ENCODE results near the gene MBD6. TPM values are rescaled to one million over a fixed set of nuclear protein-coding genes. Genes with fewer than 3 reads are reported as not detected.

The MBD6 gene
- total and polyA plus RNA-seq, 11 donors: 11.4 to 43.3 (median 28.7) TPM

GRCh38 chr12:57474430-57474829, 48.2 kb upstream of the MBD6 start:
- H3K4me3 ChIP-seq: no peak overlapping the region
- no peak for TF ChIP-seq POLR2A (IDR thresholded peaks at IDR 0.05)
- TF ChIP-seq, protein P1, sequence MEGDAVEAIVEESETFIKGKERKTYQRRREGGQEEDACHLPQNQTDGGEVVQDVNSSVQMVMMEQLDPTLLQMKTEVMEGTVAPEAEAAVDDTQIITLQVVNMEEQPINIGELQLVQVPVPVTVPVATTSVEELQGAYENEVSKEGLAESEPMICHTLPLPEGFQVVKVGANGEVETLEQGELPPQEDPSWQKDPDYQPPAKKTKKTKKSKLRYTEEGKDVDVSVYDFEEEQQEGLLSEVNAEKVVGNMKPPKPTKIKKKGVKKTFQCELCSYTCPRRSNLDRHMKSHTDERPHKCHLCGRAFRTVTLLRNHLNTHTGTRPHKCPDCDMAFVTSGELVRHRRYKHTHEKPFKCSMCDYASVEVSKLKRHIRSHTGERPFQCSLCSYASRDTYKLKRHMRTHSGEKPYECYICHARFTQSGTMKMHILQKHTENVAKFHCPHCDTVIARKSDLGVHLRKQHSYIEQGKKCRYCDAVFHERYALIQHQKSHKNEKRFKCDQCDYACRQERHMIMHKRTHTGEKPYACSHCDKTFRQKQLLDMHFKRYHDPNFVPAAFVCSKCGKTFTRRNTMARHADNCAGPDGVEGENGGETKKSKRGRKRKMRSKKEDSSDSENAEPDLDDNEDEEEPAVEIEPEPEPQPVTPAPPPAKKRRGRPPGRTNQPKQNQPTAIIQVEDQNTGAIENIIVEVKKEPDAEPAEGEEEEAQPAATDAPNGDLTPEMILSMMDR (IDR thresholded peaks at IDR 0.05): no peak
- ATAC-seq (no peak), DNase-seq (peak in 1 of 5 donors; percentile 19)
- peaks cover 14 to 63% (median 40%) of the 10 kb centered on the region in 9 donors for H3K27me3 ChIP-seq
- no peak overlapping the region for H3K27ac ChIP-seq
- peaks cover 0 to 39% (median 15%) of the 10 kb centered on the region in 12 donors for H3K4me1 ChIP-seq
- 59 to 72% (median 71%) methylated on average over 8 of the region's 8 CpGs for WGBS, 4 donors
- no peaks in the 10 kb centered on the region for H3K9me3 ChIP-seq
- intact Hi-C loops (cut with DNase I): no loop called here
- H3K36me3 ChIP-seq: peaks cover 0 to 59% (median 0%) of the 10 kb centered on the region in 9 donors

- Histone ChIP-seq H3K27me3 (peaks cover 14 to 63% (median 40%) of the 10 kb centered on the region in 9 donors), H3K9me3 (no peaks in the 10 kb centered on the region), H3K4me1 (peaks cover 0 to 44% (median 15%) of the 10 kb centered on the region in 12 donors), H3K36me3 (peaks cover 0 to 55% (median 0%) of the 10 kb centered on the region in 9 donors), H3K4me3 (peak overlapping the region in 1 of 12 donors; percentile 7), H3K27ac (no peak overlapping the region)
- intact Hi-C loops (cut with DNase I): no loop called here
- no peak for TF ChIP-seq POLR2A (IDR thresholded peaks at IDR 0.05)
- TF ChIP-seq, protein P1 (IDR thresholded peaks at IDR 0.05): no peak
- no peak for DNase-seq
- ATAC-seq: no peak
- WGBS, 4 donors: 59 to 77% (median 63%) methylated on average over 7 of the region's 7 CpGs
Observed at GRCh38 chr12:57474862-57475261, 47.8 kb upstream of the MBD6 start.

DNA sequence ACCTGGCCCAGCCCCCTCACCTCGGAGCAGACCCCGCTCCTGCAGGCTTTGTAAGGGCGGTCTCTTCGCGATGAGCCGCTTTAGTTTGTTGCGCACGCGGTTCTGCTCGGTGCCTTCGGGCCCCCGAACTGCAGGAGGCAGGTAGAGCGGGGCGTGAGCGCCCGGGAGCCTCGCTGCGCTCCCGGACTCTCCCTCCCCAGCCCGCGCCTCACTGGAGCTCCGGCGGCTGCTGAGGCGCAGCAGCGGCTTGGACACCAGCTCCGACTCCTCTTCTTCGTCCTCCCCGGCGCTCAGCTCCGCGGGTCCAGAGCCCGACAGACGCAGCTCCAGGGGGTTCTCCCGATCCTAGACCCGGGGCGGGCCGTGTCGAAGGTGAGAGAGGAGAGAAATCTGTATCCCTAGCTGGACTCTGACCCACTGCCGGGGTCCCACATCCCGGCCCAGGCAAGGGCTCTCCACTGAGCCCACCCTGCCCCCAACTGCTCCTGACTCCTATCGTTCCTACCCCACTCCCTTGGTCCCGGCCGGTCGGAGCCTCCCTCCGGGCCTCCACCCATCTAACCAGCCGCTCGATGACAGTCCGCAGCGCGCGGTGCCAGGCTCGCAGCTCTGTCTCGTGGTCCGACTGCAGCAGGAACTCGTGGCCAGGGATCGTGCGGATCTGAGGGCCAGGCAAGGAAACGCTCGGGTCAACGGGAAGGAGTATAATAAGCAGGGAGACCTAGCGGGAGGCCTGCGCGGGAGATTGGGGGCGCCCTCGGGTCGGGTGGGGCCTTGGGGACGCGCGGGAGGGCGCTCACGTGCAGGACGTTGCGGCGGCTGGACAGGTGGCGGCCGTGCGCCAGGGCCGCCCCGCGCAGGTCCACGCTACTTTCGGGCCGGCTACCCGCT, 47.1 kb upstream of the MBD6 start:
- 5 to 12% (median 10%) methylated on average over 55 to 84 of the region's 84 CpGs for WGBS, 4 donors
- Histone ChIP-seq H3K27me3 (peaks cover 14 to 63% (median 39%) of the 10 kb centered on the region in 9 donors), H3K27ac (peak overlapping the region in 1 of 12 donors; percentile 94), H3K9me3 (no peaks in the 10 kb centered on the region), H3K36me3 (peaks cover 0 to 48% (median 0%) of the 10 kb centered on the region in 9 donors), H3K4me3 (peak overlapping the region; percentile 6 to 68 (median 39)), H3K4me1 (peaks cover 0 to 50% (median 15%) of the 10 kb centered on the region in 12 donors)
- TF ChIP-seq, protein P1 (IDR thresholded peaks at IDR 0.05): no peak
- no peak for TF ChIP-seq POLR2A (IDR thresholded peaks at IDR 0.05)
- peak in 3 of 4 donors; percentile 32 to 38 (median 35) for ATAC-seq
- DNase-seq: peak in 1 of 5 donors; percentile 23
- intact Hi-C loops (cut with DNase I): no loop called here

Data from heart left ventricle (tissue), 16 donors.